OCI-LY3 (cell line): ENCODE data around the gene SUPT3H.

Experiments used
- CTCF ChIP-seq: fragments of 200-600, 300-600 bp; sonication (generic); IDR thresholded peaks from 2 replicates; pipeline ENCODE4 v1.5.1; 2014; ENCODE audit warnings: antibody characterized with exemption, low read length, low read depth
- EZH2phosphoT487 ChIP-seq: fragments of 200-600 bp; shearing (Covaris generic); IDR thresholded peaks from 2 replicates; pipeline ENCODE4 v1.6.1; 2018; ENCODE audit warnings: antibody characterized with exemption, mixed run types, low read depth

GRCh38 chr6:44956396-44956795 is 421.3 kb downstream of the SUPT3H start:
- TF ChIP-seq CTCF: no peak
- no peak for TF ChIP-seq EZH2phosphoT487
